Ectodermal cell (in vitro differentiated cells): Measurements from ENCODE around the gene GLRB. TPM values are rescaled to one million over a fixed set of nuclear protein-coding genes. Genes with fewer than 3 reads are reported as not detected.
"Not testable (repeated sequence)": the region's sequence is repeated elsewhere in the genome, so short reads cannot be mapped to it uniquely, and the experiment has no call there.

Source experiments
- H3K27ac ChIP-seq: 2 replicates; pipeline ENCODE4 v1.7.0; 2013; ENCODE audit warnings: mild to moderate bottlenecking, low read depth, low read length; ENCODE audit not compliant: insufficient read depth, poor library complexity, severe bottlenecking
- H3K27me3 ChIP-seq: 2 replicates; pipeline ENCODE4 v1.7.0; 2013; ENCODE audit warnings: mild to moderate bottlenecking, low read length; ENCODE audit not compliant: insufficient read depth, control insufficient read depth, poor library complexity, severe bottlenecking
- H3K36me3 ChIP-seq: one replicate; pipeline ENCODE4 v1.7.0; 2013; ENCODE audit warnings: low read length; ENCODE audit not compliant: control insufficient read depth, insufficient read depth
- H3K4me1 ChIP-seq: one replicate; pipeline ENCODE4 v1.7.0; 2013; ENCODE audit warnings: low read length; ENCODE audit not compliant: control insufficient read depth, insufficient read depth
- H3K4me3 ChIP-seq: 2 replicates; pipeline ENCODE4 v1.7.0; 2013; ENCODE audit warnings: low read depth, low read length, control low read depth; ENCODE audit not compliant: insufficient read depth
- H3K9me3 ChIP-seq: 2 replicates; pipeline ENCODE4 v1.7.0; 2013; ENCODE audit warnings: mild to moderate bottlenecking, low read length, moderate library complexity; ENCODE audit not compliant: control insufficient read depth
- whole genome bisulfite sequencing, 2 experiments: methylation state at CpG; one replicate each; pipeline ENCODE4 v1.1.7; 2013; ENCODE audit warnings: missing lambda C conversion rate in 2 of 2; 5-methylcytosine and 5-hydroxymethylcytosine counted together
- polyA plus RNA-seq, 4 experiments: library from polyadenylated mRNA; stranded (reverse); fragments of 50-300 nt; gene quantifications; one replicate each; pipeline ENCODE4 v1.2.3, GENCODE V29; 2013

GLRB gene
- polyA plus RNA-seq (2013, experiment 1 of 4) = 4.3 TPM
- 3.4 TPM for polyA plus RNA-seq (2013, experiment 2 of 4)
- 3.4 TPM for polyA plus RNA-seq (2013, experiment 3 of 4)
- polyA plus RNA-seq (2013, experiment 4 of 4) = 3.2 TPM

DNA sequence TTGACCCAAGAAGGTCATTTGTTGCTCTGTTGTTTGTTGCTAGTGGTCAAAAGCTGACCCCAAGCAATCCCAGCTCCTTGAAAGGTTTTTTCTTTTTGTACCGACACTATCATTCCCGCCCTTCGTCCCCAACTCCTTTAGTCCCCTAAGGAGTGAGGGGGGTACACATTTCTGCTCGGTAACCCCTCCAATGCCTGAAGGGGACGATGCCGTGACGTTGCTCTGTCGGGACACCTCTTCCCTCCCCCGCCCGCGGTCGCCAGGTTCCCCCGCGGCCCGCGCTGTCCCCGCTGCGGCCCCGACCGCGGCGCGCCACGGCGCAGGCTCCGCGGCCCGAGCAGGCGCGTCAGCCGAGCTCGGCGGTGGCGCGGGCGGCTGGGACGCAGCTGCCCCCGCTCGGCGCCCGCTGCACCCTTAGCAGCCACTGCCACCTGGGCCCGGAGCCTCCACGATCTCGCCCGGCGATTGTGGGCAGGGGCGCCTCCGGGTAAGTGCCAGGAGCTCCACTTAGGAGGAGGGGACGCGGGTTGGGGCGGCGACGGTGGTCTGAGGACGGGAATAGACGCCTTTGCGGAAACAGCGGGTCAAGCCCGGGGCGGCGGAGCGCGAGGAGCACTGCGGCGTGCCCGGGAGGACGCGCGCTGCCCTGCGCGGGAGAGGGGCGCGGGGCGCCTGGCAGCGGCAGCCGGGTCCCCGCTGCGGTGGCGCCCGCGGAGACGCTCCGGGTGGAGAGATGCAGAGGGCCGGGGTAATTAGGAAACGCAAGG lies at the start of gene GLRB:
GLRB (plus strand) TSS at position 340 of the 767 bp plus-strand sequence. CDS start 1,875 bp downstream, outside the sequence.
- no peaks in the 10 kb centered on the region for H3K36me3 ChIP-seq

GRCh38 chr4:157035471-157035870 lies 40.5 kb upstream of the GLRB start:
- no peaks in the 10 kb centered on the region for H3K4me1 ChIP-seq
- H3K27me3 ChIP-seq = no peaks in the 10 kb centered on the region
- H3K36me3 ChIP-seq = no peaks in the 10 kb centered on the region
- no peaks in the 10 kb centered on the region for H3K9me3 ChIP-seq
- H3K27ac ChIP-seq = no peak overlapping the region
- no peak overlapping the region for H3K4me3 ChIP-seq

More for the DNA sequence above, at the start of gene GLRB:
- H3K9me3 ChIP-seq = no peaks in the 10 kb centered on the region
- no peaks in the 10 kb centered on the region for H3K4me1 ChIP-seq
- WGBS, 2 experiments = 0 to 1% methylated on average over 84 of the region's 84 CpGs
- no peak within 1 kb of the TSS for H3K27ac ChIP-seq
- peak within 1 kb of the TSS; percentile 61 for H3K4me3 ChIP-seq
- H3K27me3 ChIP-seq = peaks cover 33% of the 10 kb centered on the region

- Histone ChIP-seq H3K27me3 (no peaks in the 10 kb centered on the region), H3K4me3 (no peak overlapping the region), H3K27ac (no peak overlapping the region)
Observed at GRCh38 chr4:157040405-157040804, 35.5 kb upstream of the GLRB start.

GRCh38 chr4:157043131-157043530 lies 32.8 kb upstream of the GLRB start:
- whole genome bisulfite sequencing, 2 experiments = 36 to 38% methylated on average over 1 of the region's 2 CpGs
- Histone ChIP-seq H3K27ac (no peak overlapping the region), H3K4me1 (no peaks in the 10 kb centered on the region), H3K27me3 (no peaks in the 10 kb centered on the region), H3K36me3 (no peaks in the 10 kb centered on the region), H3K4me3 (no peak overlapping the region), H3K9me3 (no peaks in the 10 kb centered on the region)

More at GRCh38 chr4:157040405-157040804, 35.5 kb upstream of the GLRB start:
- no peaks in the 10 kb centered on the region for H3K4me1 ChIP-seq
- H3K36me3 ChIP-seq = no peaks in the 10 kb centered on the region
- H3K9me3 ChIP-seq = no peaks in the 10 kb centered on the region

- H3K27me3 ChIP-seq = no peaks in the 10 kb centered on the region
- WGBS, 2 experiments = 67 to 70% methylated on average over 1 of the region's 2 CpGs
- H3K9me3 ChIP-seq = no peaks in the 10 kb centered on the region
- no peaks in the 10 kb centered on the region for H3K36me3 ChIP-seq
- H3K27ac ChIP-seq = no peak overlapping the region
- no peak overlapping the region for H3K4me3 ChIP-seq
- H3K4me1 ChIP-seq = no peaks in the 10 kb centered on the region
Observed at GRCh38 chr4:157045507-157046127, 30.3 kb upstream of the GLRB start.

DNA sequence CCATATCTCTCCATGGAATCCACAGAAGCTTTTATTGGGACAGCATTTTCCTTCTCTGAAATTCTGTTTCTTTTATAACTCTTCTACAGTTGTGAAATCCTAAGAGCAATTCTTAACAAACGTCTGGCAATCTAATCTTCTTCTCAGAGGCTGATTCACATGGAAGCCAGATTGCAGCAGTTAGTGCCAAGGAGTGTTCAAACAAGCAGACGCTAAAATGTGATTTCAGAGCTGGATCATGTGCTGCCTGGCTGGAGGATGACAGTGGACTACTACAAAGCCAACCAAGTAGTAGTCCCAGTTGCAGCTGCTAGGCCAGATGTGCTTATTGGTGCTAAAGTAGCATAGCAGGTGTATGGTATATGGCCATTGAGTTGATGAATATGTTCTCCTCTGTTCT lies 27.7 kb upstream of the GLRB start:
- Histone ChIP-seq H3K4me3 (no peak overlapping the region), H3K4me1 (no peaks in the 10 kb centered on the region), H3K27me3 (no peaks in the 10 kb centered on the region), H3K36me3 (no peaks in the 10 kb centered on the region), H3K27ac (no peak overlapping the region), H3K9me3 (no peaks in the 10 kb centered on the region)
- 86 to 92% methylated on average over 2 of the region's 2 CpGs for WGBS, 2 experiments

- Histone ChIP-seq H3K36me3 (no peaks in the 10 kb centered on the region), H3K9me3 (no peaks in the 10 kb centered on the region), H3K4me1 (no peaks in the 10 kb centered on the region), H3K4me3 (no peak overlapping the region), H3K27ac (no peak overlapping the region), H3K27me3 (no peaks in the 10 kb centered on the region)
- 84 to 87% methylated on average over 4 of the region's 4 CpGs for WGBS, 2 experiments
Observed at GRCh38 chr4:157050561-157050960, 25.4 kb upstream of the GLRB start.

- no peak overlapping the region for H3K4me3 ChIP-seq
- H3K27me3 ChIP-seq = no peaks in the 10 kb centered on the region
- H3K4me1 ChIP-seq = no peaks in the 10 kb centered on the region
- H3K9me3 ChIP-seq = no peaks in the 10 kb centered on the region
- 78 to 82% methylated on average over 11 of the region's 11 CpGs for whole genome bisulfite sequencing, 2 experiments
- no peak overlapping the region for H3K27ac ChIP-seq
- no peaks in the 10 kb centered on the region for H3K36me3 ChIP-seq
Observed at GRCh38 chr4:157052429-157053040, 23.4 kb upstream of the GLRB start.

- Histone ChIP-seq H3K9me3 (no peaks in the 10 kb centered on the region), H3K36me3 (no peaks in the 10 kb centered on the region), H3K27me3 (no peaks in the 10 kb centered on the region), H3K4me3 (no peak overlapping the region), H3K27ac (no peak overlapping the region), H3K4me1 (no peaks in the 10 kb centered on the region)
- WGBS, 2 experiments = 15 to 22% methylated on average over 1 of the region's 1 CpG
Observed at GRCh38 chr4:157057218-157057617, 18.7 kb upstream of the GLRB start.

- H3K9me3 ChIP-seq, H3K27ac ChIP-seq, H3K27me3 ChIP-seq, H3K4me1 ChIP-seq, H3K4me3 ChIP-seq, H3K36me3 ChIP-seq: not testable (repeated sequence)
- WGBS, 2 experiments = 91 to 92% methylated on average over 5 of the region's 5 CpGs
Observed at GRCh38 chr4:157058899-157059298, 17.1 kb upstream of the GLRB start.
